Non-pigmented ciliary epithelial cell (primary cell): ENCODE measurements around the gene FGGY.

Experiments used
- DNase-seq: peaks from one replicate; pipeline ENCODE4 v3.0.0-alpha.2; 2010; ENCODE audit warnings: low read depth

Gene FGGY

GRCh38 chr1:59384443-59384842, 87.5 kb downstream of the FGGY start:
- DNase-seq = no peak

- DNase-seq = no peak
Measured at GRCh38 chr1:59388191-59388590, 91.3 kb downstream of the FGGY start.

- no peak for DNase-seq
Measured at GRCh38 chr1:59389847-59390246, 93.0 kb downstream of the FGGY start.

- DNase-seq = no peak
Measured at GRCh38 chr1:59390307-59390706, 93.4 kb downstream of the FGGY start.

- no peak for DNase-seq
Measured at GRCh38 chr1:59391212-59392179, 94.6 kb downstream of the FGGY start.

- DNase-seq = peak; percentile 67
Measured at GRCh38 chr1:59393211-59394180, 96.6 kb downstream of the FGGY start.

- DNase-seq = no peak
Measured at GRCh38 chr1:59394706-59395425, 98.0 kb downstream of the FGGY start.

GRCh38 chr1:59396387-59396786, 99.5 kb downstream of the FGGY start:
- DNase-seq = no peak

- DNase-seq = no peak
Measured at GRCh38 chr1:59397139-59397858, 100.4 kb downstream of the FGGY start.

GRCh38 chr1:59399642-59400041, 102.7 kb downstream of the FGGY start:
- DNase-seq = no peak

- DNase-seq = no peak
Measured at GRCh38 chr1:59401581-59401980, 104.7 kb downstream of the FGGY start.

GRCh38 chr1:59404796-59405195, 107.9 kb downstream of the FGGY start:
- no peak for DNase-seq

- no peak for DNase-seq
Measured at GRCh38 chr1:59406437-59407164, 109.7 kb downstream of the FGGY start.

GRCh38 chr1:59408608-59409240, 111.8 kb downstream of the FGGY start:
- no peak for DNase-seq

GRCh38 chr1:59409549-59409948, 112.7 kb downstream of the FGGY start:
- DNase-seq = no peak

GRCh38 chr1:59409986-59410385, 113.1 kb downstream of the FGGY start:
- DNase-seq = no peak

GRCh38 chr1:59410457-59410856, 113.6 kb downstream of the FGGY start:
- no peak for DNase-seq

GRCh38 chr1:59411147-59411546, 114.3 kb downstream of the FGGY start:
- no peak for DNase-seq

GRCh38 chr1:59412718-59413326, 115.9 kb downstream of the FGGY start:
- no peak for DNase-seq

GRCh38 chr1:59413327-59413720, 116.4 kb downstream of the FGGY start:
- DNase-seq = no peak
